ENCODE measurements around the gene PCSK2.

Gene PCSK2

DNA sequence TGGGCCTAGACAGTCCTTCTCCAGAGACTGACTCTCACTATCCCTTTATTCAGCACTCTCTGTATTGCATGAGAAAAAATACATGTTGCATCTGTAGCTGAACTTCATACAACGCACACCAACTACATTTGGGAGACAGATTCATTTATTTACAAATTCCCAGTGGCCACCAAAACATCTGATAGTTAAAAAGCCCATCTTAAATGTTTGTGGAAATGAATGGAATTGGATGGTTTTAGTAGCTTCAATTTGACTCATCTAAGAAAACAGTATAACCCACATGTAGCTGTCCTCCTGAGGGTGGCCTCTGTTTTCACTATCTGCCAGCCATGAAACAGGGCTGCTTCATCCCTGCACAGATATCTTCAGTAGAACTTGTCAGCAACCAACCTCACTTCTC is 116.3 kb downstream of the PCSK2 start:
- no peak for DNase-seq

GRCh38 chr20:17343656-17344452 is 117.0 kb downstream of the PCSK2 start:
- no peak for DNase-seq

- no peak for DNase-seq
Observed at GRCh38 chr20:17344790-17345189, 118.0 kb downstream of the PCSK2 start.

DNA sequence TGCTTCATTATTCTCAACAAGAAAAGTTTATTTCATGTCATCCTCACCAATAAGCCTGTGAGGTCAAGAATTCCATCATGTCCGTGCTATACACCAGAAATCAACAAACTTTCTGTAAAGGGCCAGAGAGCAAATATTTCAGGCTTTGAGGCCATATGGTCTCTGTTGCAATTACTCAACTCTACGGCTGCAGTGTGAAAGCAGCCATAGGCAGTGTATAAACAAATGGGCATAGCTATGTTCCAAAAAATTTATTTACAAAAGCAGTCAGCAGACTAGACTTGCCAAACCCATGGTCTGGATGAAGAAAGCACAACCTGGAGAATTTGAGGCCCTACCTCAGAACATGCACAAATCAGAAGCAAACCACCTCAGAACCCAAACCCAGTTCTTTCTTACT is 118.5 kb downstream of the PCSK2 start:
- no peak for DNase-seq

- no peak for DNase-seq
Observed at GRCh38 chr20:17350321-17350720, 123.5 kb downstream of the PCSK2 start.

GRCh38 chr20:17357238-17357637 is 130.4 kb downstream of the PCSK2 start:
- no peak for DNase-seq

DNA sequence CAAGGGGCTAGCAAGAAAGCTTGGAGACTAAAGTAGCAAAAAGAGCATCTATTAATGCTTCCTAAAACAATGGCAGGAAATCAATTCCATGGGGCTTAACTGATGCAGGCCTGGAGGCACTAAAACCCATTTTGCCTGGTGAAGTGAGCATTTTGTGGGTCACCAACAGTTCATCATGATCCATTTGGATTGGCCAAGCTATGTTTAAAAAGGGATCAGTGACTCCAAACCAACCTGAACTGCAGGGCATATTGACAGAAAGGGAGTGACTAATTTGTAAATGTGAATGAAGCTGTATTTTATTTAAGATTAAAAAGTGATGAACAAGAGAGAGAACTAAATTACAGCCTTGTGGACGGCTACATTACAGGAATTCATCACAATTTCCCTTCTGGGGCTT is 132.0 kb downstream of the PCSK2 start:
- no peak for DNase-seq

- no peak for DNase-seq
Observed at GRCh38 chr20:17364681-17365080, 137.8 kb downstream of the PCSK2 start.

DNA sequence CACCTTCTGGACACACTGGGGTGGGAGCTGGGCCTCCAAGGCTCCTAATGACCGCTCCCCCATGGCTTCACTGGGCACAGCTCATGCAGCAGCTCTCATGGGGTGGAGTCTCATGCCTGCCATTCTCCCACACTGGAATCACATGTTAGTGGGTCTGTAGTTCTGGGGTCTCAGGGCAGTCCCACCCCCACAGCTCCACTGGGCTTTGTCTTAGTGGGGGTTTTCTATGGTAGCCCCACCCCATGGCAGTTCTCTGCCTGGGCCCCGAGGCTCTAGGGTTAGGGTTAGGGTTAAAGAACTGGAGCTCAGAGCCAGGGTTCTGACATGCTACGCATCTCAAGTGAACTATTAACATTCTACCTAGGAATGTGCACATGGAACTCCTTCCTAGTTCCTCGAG is 139.0 kb downstream of the PCSK2 start:
- no peak for DNase-seq

GRCh38 chr20:17369506-17369905 is 142.7 kb downstream of the PCSK2 start:
- DNase-seq, result no peak

- DNase-seq, result no peak
Observed at GRCh38 chr20:17372806-17373440, 146.1 kb downstream of the PCSK2 start.

DNA sequence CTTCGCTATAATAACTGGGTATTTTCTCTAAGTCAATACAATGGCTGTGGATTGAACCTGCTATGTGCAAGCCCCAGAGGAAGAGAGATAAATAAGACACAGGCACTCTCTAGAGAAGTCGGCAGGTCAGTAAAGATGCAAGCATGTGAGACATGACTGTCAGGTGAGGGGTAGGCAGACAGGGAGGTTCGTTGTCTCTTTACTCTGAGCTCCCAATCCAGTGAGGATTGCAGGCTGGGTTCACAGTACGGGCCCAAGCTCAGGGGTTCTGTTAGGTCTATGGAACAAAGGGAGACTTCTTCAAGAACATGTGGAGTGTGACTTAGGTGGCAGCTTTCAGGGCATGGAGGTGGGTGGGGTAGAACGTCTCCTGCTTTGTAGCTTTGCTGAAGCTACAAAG is 147.2 kb downstream of the PCSK2 start:
- no peak for DNase-seq

GRCh38 chr20:17376031-17376430 is 149.2 kb downstream of the PCSK2 start:
- DNase-seq, result no peak

GRCh38 chr20:17377231-17377630 is 150.4 kb downstream of the PCSK2 start:
- DNase-seq, result no peak

DNA sequence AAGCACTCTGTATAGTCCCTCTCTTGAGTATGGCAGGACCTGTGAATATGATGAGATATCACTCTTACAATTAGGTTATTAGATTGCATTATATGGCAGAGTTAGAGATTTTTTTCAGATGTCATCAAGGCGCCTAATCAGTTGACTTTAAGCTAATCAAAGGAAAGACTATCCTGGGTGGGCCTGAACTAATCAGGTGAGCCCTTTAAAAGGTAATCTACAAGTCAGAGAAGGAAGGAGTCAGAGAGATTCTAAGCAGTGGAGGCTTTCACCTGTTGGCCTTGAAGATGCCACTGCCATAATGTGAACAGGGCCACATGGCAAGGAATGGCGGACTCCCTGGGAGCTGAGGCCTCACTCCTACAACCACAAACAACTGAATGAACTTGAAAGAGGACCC is 152.8 kb downstream of the PCSK2 start:
- DNase-seq, result no peak

- DNase-seq, result no peak
Observed at GRCh38 chr20:17380801-17381200, 154.0 kb downstream of the PCSK2 start.

DNA sequence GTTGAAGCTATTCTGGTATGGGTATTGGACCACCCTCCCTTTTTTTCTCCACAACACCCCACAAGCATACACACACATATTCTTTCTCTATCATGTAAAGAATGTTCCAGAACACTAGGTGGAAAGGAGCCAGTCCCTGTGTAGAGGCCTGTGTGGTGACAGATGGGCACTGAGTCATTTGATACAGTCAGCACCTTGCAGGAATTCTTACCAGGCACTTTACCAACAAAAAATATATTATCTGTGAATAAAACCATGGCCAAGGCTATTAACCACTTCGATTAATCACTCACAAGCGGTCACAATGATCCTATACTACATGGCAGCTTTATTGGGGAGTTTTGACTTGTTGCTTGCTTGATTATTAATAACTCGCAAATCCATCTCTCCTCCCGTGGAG is 154.9 kb downstream of the PCSK2 start:
- DNase-seq, result no peak

GRCh38 chr20:17385798-17386197 is 159.0 kb downstream of the PCSK2 start:
- DNase-seq, result no peak

DNA sequence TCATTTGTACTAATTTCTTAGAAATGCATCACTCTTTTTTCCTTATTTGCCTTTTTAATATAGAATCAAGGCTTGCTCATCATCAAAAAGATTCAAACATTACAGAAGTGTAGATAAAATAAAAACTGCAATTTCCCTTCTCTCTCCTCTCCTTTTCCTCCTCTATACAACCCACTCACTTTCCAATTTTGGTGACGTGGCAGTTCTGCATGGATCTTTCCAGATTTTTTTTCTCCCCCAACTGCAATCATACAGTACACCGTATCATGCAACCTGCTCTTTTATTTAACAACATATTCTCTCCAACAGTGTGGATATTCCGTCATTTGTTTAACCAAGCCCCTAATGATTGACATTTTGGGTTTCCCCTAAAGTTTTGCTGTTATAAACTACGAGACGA is 163.8 kb downstream of the PCSK2 start:
- no peak for DNase-seq

DNA sequence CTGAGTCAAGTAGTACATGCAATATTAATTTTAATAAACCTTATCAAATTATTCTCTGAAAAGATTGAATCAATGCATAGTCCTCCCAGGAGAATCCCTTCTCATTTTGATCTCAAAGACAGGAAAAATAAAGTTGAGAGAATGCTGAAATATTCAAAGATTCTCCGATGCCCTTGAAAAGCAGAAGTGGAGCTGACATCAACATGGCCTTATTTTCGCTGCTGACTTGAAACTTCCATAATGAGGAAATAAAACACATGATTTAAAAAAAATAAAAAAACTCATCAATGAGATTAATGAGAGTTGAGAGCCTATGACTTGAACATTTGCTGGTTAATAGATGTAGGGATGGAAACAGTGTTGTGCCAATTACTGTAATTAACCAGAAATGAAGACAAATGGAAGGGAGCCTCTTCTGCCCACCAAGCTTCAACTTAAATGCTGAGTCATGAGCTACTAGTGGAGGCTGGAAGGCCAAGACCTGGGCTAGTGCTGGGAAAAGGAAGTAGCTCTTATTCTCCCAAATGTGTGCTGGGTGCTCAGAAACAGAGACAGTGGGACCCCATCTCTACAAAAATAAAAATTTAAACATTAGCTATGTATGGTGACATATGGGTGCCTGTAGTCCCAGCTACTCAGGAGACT is 164.4 kb downstream of the PCSK2 start:
- no peak for DNase-seq

GRCh38 chr20:17394411-17394810 is 167.6 kb downstream of the PCSK2 start:
- no peak for DNase-seq

DNA sequence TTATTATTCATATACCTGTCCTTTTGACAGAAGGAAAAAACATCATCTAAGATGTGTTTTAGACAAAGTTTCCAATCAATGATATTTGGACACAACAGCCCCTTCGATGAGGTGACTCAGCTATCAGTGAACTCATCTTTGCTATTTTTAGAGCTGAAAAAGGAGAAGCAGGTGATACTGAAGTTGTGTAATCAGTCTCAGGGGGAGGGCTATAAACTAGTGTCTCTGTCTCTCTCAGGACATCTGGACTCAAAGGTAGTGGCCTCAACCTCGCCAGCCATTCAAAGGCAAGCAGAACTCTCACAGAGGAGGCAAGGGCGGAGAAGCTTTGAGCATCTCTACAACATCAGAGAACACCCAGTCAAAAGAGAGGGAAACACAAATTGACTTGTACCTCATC is 168.9 kb downstream of the PCSK2 start:
- no peak for DNase-seq

DNA sequence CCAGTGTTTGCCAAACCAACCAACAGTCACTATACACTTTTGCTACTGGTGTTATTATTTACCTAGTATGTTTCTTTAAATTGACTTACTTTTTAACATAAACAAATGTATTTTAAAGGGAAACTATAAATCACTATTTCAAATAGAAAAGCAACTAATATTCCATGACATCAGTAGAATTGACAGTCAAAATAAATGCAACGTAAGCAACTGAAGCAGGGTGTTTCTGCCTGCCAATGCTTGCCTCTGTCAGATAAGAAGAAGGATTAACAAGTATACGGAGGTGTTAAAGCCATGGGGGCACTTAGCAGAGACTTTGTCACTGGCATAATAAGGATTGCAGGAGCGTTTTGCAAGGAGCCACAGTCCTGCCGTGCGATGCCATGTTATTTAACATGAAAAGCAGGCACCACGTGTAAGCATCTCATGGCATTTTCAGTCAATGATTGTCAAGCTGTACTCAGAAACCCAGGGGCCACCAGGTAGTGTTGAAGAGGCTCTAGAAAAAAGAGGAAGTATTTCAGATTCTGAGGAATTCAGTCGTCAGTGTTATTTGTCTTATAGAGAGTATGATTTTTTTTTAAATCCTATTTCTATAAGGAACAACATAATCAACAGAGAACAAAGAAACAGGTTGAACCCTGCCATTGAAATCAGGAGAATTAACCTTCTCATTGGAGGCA is 172.6 kb downstream of the PCSK2 start:
- DNase-seq, result no peak

GRCh38 chr20:17403461-17403860 is 176.6 kb downstream of the PCSK2 start:
- no peak for DNase-seq

Data from activated T-cell treated with anti-CD3 and anti-CD28 coated beads for 4 hours (primary cell).